K562 (cell line): ENCODE data around the gene DOCK7. TPM values are rescaled to one million over a fixed set of nuclear protein-coding genes. Genes with fewer than 3 reads are reported as not detected.

Source experiments
- CHD4 ChIP-seq: fragments of 200-600 bp; sonication (generic); IDR thresholded peaks from 3 replicates; pipeline ENCODE4 v1.6.1; 2012; ENCODE audit warnings: low read depth, mild to moderate bottlenecking, mixed read lengths, low read length, inconsistent platforms; ENCODE audit not compliant: insufficient read depth, insufficient replicate concordance, poor library complexity, severe bottlenecking
- DMBX1 ChIP-seq: fragments of 250-450 bp; sonication (Bioruptor Pico); IDR thresholded peaks from 2 replicates; pipeline ENCODE4 v1.8.0; 2022; ENCODE audit warnings: inconsistent platforms, mild to moderate bottlenecking, moderate library complexity, borderline replicate concordance
- EGR1 ChIP-seq: fragments of 450-650 bp; conservative IDR thresholded peaks from 2 replicates; pipeline ENCODE4 v1.6.1; 2017; ENCODE audit warnings: mild to moderate bottlenecking
- FOSL1 ChIP-seq: fragments of 200-800 bp; sonication (Bioruptor generic); conservative IDR thresholded peaks from 2 replicates; pipeline ENCODE4 v1.6.1; 2016; ENCODE audit warnings: missing genetic modification characterization, missing compliant biosample characterization
- HMBOX1 ChIP-seq: sonication (generic); IDR thresholded peaks from 2 replicates; pipeline ENCODE4 v1.6.1; 2016
- HMG20B ChIP-seq: fragments of 250-450 bp; sonication (Bioruptor Pico); IDR thresholded peaks from 2 replicates; pipeline ENCODE4 v1.5.0; 2021; ENCODE audit warnings: mild to moderate bottlenecking
- LCOR ChIP-seq: sonication (generic); formaldehyde crosslinking; IDR thresholded peaks from 2 replicates; pipeline ENCODE4 v1.8.0; 2022; ENCODE audit warnings: mild to moderate bottlenecking, missing genetic modification reagents
- MBD1 ChIP-seq: fragments of 250-450 bp; sonication (Bioruptor Pico); IDR thresholded peaks from 2 replicates; pipeline ENCODE4 v1.8.0; 2022; ENCODE audit warnings: inconsistent platforms
- MCM3 ChIP-seq: fragments of 450-650 bp; IDR thresholded peaks from 2 replicates; pipeline ENCODE4 v1.6.1; 2016
- MTA1 ChIP-seq: fragments of 450-650 bp; IDR thresholded peaks from 2 replicates; pipeline ENCODE4 v1.6.1; 2017; ENCODE audit warnings: borderline replicate concordance
- SMAD4 ChIP-seq: fragments of 250-450 bp; sonication (Bioruptor Pico); conservative IDR thresholded peaks from 2 replicates; pipeline ENCODE4 v1.8.0; 2021; ENCODE audit warnings: inconsistent platforms, mild to moderate bottlenecking, moderate library complexity
- SMARCB1 ChIP-seq: IDR thresholded peaks from 2 replicates; pipeline ENCODE4 v1.6.1; 2011; ENCODE audit warnings: improper control_type of control experiment, low read depth; ENCODE audit not compliant: insufficient read length
- TBL1XR1 ChIP-seq, 2 experiments: IDR thresholded peaks; 2 replicates each; pipeline ENCODE4 v1.6.1; 2012; ENCODE audit warnings: improper control_type of control experiment in 2 of 2, low read length in 2 of 2, mild to moderate bottlenecking in 1 of 2
- THRA ChIP-seq: fragments of 450-650 bp; IDR thresholded peaks from 2 replicates; pipeline ENCODE4 v1.6.1; 2017; ENCODE audit warnings: mild to moderate bottlenecking, moderate library complexity
- ZKSCAN1 ChIP-seq: fragments of 150-350 bp; IDR thresholded peaks from 2 replicates; pipeline ENCODE4 v1.6.1; 2016; ENCODE audit warnings: low read depth, low read length
- ZMIZ1 ChIP-seq, 2 experiments: fragments of 150-350 bp in 1 of 2; IDR thresholded peaks; 2 replicates each; pipeline ENCODE4 v1.6.1; 2012 to 2016; ENCODE audit warnings: low read depth in 2 of 2, low read length in 2 of 2, mild to moderate bottlenecking in 1 of 2, moderate library complexity in 1 of 2
- ZNF232 ChIP-seq: sonication (generic); formaldehyde crosslinking; IDR thresholded peaks from 2 replicates; pipeline ENCODE4 v1.8.0; 2022; ENCODE audit warnings: mild to moderate bottlenecking, missing genetic modification reagents
- ZNF511 ChIP-seq: sonication (generic); formaldehyde crosslinking; IDR thresholded peaks from 2 replicates; pipeline ENCODE4 v1.8.0; 2022; ENCODE audit warnings: mild to moderate bottlenecking, missing genetic modification reagents
- ZNF740 ChIP-seq, 3 experiments: fragments of 200-800 bp in 1 of 3; sonication (Bioruptor generic) in 1 of 3; sonication (generic) in 1 of 3; formaldehyde crosslinking in 1 of 3; IDR thresholded peaks; 2 replicates each; pipeline versions ENCODE4 v1.6.1 to v1.8.0; 2016 to 2022; ENCODE audit warnings: mild to moderate bottlenecking in 2 of 3, missing compliant biosample characterization in 2 of 3, missing genetic modification characterization in 2 of 3, missing genetic modification reagents in 1 of 3
- polyA plus RNA-seq, 8 experiments: library from polyadenylated mRNA; depleted of rRNA in 4 of 8; stranded (reverse) in 5 of 8; unstranded in 3 of 8; fragments of >200 nt; fragmentation: Nextera tagmentation in 2 of 8; fragmentation: Illumina TruSeq in 1 of 8; extraction: Ambion mirVana in 2 of 8; extraction: Trizol in 1 of 8; gene quantifications; 2 replicates each; pipeline versions ENCODE4 v1.2.1 to v1.2.3, GENCODE V29; 2011 to 2014; ENCODE audit warnings: inconsistent platforms in 1 of 8, missing spikeins in 1 of 8
- total RNA-seq, 7 experiments: library from RNA; depleted of rRNA in 6 of 7; stranded (reverse); fragments of >200 nt in 6 of 7; fragmentation: Illumina TruSeq in 2 of 7; extraction: Trizol in 2 of 7; gene quantifications; 2 replicates each; pipeline versions ENCODE4 v1.2.1 to v1.2.3, GENCODE V29; 2011 to 2021; ENCODE audit warnings: low replicate concordance in 1 of 7

Gene DOCK7
- total and polyA plus RNA-seq, 9 of the 15 experiments (the other 6 are each of a cell fraction or from before 2014, with no cell fraction given) = 4.9 to 35.1 (median 12.6) TPM

GRCh38 chr1:62539028-62539447 is 149.1 kb downstream of the DOCK7 start (continued):
- TF ChIP-seq MBD1 (CRISPR knock-in tag) (no peak), SMAD4 (no peak), DMBX1 (no peak), HMBOX1 (peak; percentile 55; the same call in 1 of the 2 replicates), ZKSCAN1 (no peak), FOSL1 (tag) (peak; percentile 24), CHD4 (no peak), MTA1 (no peak), ZNF232 (no peak), EGR1 (no peak), MCM3 (no peak), ZMIZ1 (IDR thresholded peaks at IDR 0.05; ENCODE audit: low read depth in 2 of 2, low read length in 2 of 2) (0 out of 4 replicates have a peak, but pooled peaks of 1 of the 2 experiments have one; percentile 15), ZNF511 (CRISPR knock-in tag) (no peak), LCOR (CRISPR knock-in tag) (no peak), SMARCB1 (no peak), THRA (no peak), TBL1XR1 (IDR thresholded peaks at IDR 0.05; ENCODE audit: low read length in 2 of 2) (peak in 1 of 2 experiments; percentile 48; a peak in 1 of 4 replicates), HMG20B (CRISPR knock-in tag) (no peak), ZNF740 (CRISPR knock-in tag; IDR thresholded peaks at IDR 0.05) (no peak), ZNF740 (tag; IDR thresholded peaks at IDR 0.05) (no peak)
